ENCODE measurements around the gene INPP4A.
"Not testable (repeated sequence)": the region's sequence is repeated elsewhere in the genome, so short reads cannot be mapped to it uniquely, and the experiment has no call there.

The INPP4A gene

DNA sequence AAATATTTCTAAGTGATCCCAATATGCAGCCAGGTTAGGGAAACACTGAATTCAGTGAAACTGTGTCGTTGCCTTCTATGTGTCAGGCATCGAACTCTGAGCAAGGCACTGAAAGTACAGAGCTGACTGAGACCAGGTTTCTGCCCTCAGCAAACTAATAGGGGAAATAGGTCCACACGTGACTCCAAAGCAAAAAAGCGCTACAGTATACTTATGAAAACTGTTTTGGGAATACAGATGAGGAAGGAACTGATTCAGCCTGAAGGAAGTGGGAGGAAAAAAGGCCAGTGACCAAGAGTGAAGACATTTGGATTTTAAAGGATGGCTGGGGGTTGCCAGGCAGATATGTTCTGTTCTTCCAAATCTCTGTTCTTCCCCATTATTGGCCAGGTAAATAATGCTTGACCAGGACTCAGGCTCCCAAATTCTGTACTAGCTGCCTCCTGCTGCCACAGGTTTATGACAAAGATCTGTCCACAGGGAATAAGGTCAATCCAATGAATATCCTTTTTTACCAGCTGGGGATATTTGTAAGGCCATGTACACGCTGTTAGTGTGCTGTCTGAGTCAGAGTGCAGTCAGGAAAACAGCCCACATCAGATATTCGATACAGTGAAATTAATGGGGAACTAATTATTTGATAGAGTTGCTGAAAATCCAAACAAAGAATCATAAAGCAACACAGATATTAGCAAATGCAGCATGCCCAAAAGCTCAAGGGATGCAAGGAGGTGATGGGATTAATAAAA, 24.5 kb upstream of the INPP4A start:
- H3K4me3 ChIP-seq (ENCODE audit: control insufficient read depth, low read depth, low read length): no peak overlapping the region
- DNase-seq (ENCODE audit: low read depth): peak; percentile 25
- TF ChIP-seq, protein P1, sequence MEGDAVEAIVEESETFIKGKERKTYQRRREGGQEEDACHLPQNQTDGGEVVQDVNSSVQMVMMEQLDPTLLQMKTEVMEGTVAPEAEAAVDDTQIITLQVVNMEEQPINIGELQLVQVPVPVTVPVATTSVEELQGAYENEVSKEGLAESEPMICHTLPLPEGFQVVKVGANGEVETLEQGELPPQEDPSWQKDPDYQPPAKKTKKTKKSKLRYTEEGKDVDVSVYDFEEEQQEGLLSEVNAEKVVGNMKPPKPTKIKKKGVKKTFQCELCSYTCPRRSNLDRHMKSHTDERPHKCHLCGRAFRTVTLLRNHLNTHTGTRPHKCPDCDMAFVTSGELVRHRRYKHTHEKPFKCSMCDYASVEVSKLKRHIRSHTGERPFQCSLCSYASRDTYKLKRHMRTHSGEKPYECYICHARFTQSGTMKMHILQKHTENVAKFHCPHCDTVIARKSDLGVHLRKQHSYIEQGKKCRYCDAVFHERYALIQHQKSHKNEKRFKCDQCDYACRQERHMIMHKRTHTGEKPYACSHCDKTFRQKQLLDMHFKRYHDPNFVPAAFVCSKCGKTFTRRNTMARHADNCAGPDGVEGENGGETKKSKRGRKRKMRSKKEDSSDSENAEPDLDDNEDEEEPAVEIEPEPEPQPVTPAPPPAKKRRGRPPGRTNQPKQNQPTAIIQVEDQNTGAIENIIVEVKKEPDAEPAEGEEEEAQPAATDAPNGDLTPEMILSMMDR (conservative IDR thresholded peaks at IDR 0.05; ENCODE audit: control insufficient read depth, insufficient read depth, low read depth, low read length): no peak

DNA sequence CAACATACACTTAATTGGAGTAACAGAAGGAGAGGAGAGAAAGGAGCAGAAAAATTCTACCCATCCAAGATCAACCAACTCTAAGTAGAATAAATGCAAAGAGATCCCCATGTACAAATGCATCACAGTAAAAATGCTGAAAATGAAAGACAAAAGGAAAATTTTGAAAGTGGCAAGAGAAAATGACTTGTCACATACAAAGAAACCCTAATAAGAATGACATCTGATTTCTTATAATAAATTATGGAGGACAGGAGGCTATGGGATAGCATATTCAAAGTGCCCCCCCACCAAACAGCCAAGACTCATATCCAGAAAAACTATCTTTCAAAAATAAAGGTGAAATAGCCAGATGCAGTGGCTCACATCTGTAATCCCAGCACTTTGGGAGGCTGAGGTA, 22.2 kb upstream of the INPP4A start:
- no peak overlapping the region for H3K4me3 ChIP-seq (ENCODE audit: control insufficient read depth, low read depth, low read length)
- TF ChIP-seq, protein P1 (conservative IDR thresholded peaks at IDR 0.05; ENCODE audit: control insufficient read depth, insufficient read depth, low read depth, low read length): no peak
- DNase-seq (ENCODE audit: low read depth): no peak

GRCh38 chr2:98426771-98427170, 17.9 kb upstream of the INPP4A start:
- no peak for DNase-seq (ENCODE audit: low read depth)
- TF ChIP-seq, protein P1 (conservative IDR thresholded peaks at IDR 0.05; ENCODE audit: control insufficient read depth, insufficient read depth, low read depth, low read length): no peak
- H3K4me3 ChIP-seq (ENCODE audit: control insufficient read depth, low read depth, low read length): no peak overlapping the region

- TF ChIP-seq, protein P1 (conservative IDR thresholded peaks at IDR 0.05; ENCODE audit: control insufficient read depth, insufficient read depth, low read depth, low read length): no peak
- no peak overlapping the region for H3K4me3 ChIP-seq (ENCODE audit: control insufficient read depth, low read depth, low read length)
- DNase-seq (ENCODE audit: low read depth): no peak
Observed at GRCh38 chr2:98432145-98432544, 12.5 kb upstream of the INPP4A start.

DNA sequence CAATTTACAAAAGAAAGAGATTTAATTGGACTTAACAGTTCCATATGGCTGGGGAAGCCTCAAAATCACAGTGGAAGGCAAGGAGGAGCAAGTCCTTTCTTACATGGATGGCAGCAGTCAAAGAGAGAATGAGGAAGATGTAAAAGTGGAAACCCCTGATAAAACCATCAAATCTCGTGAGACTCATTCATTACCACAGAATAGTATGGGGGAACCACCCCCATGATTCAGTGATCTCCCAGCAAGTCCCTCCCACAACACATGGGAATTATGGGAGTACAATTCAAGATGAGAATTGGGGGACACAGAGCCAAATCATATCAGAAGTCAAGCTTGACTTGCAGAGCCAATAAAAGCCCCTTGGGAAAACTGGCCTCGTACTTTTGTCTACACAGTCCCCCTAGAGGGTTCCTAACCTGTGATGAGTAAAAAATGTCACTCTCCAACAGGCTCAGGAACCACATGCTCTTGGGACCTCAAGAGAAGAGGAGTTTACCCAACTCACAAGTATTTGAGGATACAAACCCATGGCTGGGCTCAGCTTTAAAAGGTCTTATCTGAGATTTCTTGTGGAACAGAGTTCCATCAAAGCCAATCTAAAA, 11.2 kb upstream of the INPP4A start:
- no peak for DNase-seq (ENCODE audit: low read depth)
- H3K4me3 ChIP-seq (ENCODE audit: control insufficient read depth, low read depth, low read length): no peak overlapping the region
- TF ChIP-seq, protein P1 (conservative IDR thresholded peaks at IDR 0.05; ENCODE audit: control insufficient read depth, insufficient read depth, low read depth, low read length): no peak

DNA sequence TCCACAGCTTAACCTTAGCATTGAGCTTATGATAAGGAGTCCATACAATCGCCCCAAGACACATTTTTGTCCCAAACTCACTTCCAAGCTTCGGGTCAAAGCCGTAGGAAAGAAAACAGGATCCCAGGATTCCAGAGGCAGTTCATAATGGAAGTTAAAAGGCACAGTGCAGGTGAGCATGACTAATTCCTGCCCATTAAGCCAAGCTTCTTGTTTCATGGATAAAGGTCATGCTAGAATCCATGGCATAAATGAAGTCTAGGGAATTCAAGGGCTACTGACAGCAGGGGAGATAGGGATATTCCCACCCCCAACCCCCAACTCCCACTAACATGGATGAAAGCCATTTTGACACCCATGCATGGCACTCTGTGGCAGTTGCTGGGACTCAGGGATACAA, 10.2 kb upstream of the INPP4A start:
- no peak overlapping the region for H3K4me3 ChIP-seq (ENCODE audit: control insufficient read depth, low read depth, low read length)
- TF ChIP-seq, protein P1 (conservative IDR thresholded peaks at IDR 0.05; ENCODE audit: control insufficient read depth, insufficient read depth, low read depth, low read length): no peak
- DNase-seq (ENCODE audit: low read depth): no peak

DNA sequence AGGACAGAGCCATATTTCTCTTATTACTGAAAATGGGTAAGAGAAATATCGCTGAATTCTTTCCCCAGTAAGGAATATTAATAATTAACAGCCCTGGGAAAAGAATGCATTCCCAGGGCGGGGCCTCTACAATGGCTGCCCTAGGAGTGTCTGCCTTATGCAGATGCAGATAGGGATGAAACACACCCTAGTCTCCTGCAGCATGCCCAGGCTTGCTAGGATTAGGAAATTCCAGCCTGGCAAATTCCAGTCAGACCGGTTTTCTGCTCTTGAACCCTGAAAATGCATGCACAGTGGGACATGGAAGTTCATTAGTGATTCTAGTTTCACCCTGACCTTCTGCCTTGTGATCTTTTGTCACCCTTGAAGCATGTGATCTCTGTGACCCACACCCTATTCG, 9.0 kb upstream of the INPP4A start:
- H3K4me3 ChIP-seq (ENCODE audit: control insufficient read depth, low read depth, low read length); DNase-seq (ENCODE audit: low read depth): not testable (repeated sequence)

All from fibroblast of mammary gland (primary cell).